Smooth muscle cell (in vitro differentiated cells): ENCODE results near the gene SLC26A3. TPM values are rescaled to one million over a fixed set of nuclear protein-coding genes. Genes with fewer than 3 reads are reported as not detected.

Experiments used
- DNase-seq: peaks from one replicate; lab custom pipeline; 2025; ENCODE audit not compliant: unreplicated experiment; lab: John Stamatoyannopoulos, UW
- H2AFZ ChIP-seq: fragments of 200-600 bp; sonication (generic); 2 replicates; pipeline ENCODE4 v1.6.0; 2016; ENCODE audit warnings: antibody characterized with exemption, low read depth, mild to moderate bottlenecking
- H3F3A ChIP-seq: fragments of 200-600 bp; sonication (generic); 2 replicates; pipeline ENCODE4 v1.6.0; 2017; ENCODE audit warnings: antibody characterized with exemption, low read depth
- H3K27ac ChIP-seq: fragments of 200-600 bp; sonication (generic); 2 replicates; pipeline ENCODE4 v1.5.1; 2016; ENCODE audit warnings: low read depth, mild to moderate bottlenecking
- H3K27me3 ChIP-seq: fragments of 200-600 bp; sonication (generic); 2 replicates; pipeline ENCODE4 v1.6.1; 2016; ENCODE audit warnings: low read depth, mild to moderate bottlenecking
- H3K36me3 ChIP-seq: fragments of 200-600 bp; sonication (generic); 2 replicates; pipeline ENCODE4 v1.5.1; 2016; ENCODE audit warnings: low read depth
- H3K4me1 ChIP-seq: fragments of 200-600 bp; sonication (generic); 2 replicates; pipeline ENCODE4 v1.5.1; 2016; ENCODE audit warnings: low read depth
- H3K4me2 ChIP-seq: fragments of 200-600 bp; sonication (generic); 2 replicates; pipeline ENCODE4 v1.6.0; 2016; ENCODE audit warnings: mild to moderate bottlenecking
- H3K4me3 ChIP-seq: fragments of 200-600 bp; sonication (generic); 2 replicates; pipeline ENCODE4 v1.5.1; 2016; ENCODE audit warnings: mild to moderate bottlenecking
- H3K79me2 ChIP-seq: fragments of 200-600 bp; sonication (generic); 2 replicates; pipeline ENCODE4 v1.6.0; 2016; ENCODE audit warnings: low read depth, mild to moderate bottlenecking
- H3K9ac ChIP-seq: fragments of 200-600 bp; sonication (generic); 2 replicates; pipeline ENCODE4 v1.6.0; 2016; ENCODE audit warnings: low read depth
- H3K9me3 ChIP-seq: fragments of 200-600 bp; sonication (generic); replicated peaks from 2 replicates; pipeline ENCODE4 v1.5.1; 2016; ENCODE audit warnings: low read depth
- H4K20me1 ChIP-seq: fragments of 200-600 bp; sonication (generic); 2 replicates; pipeline ENCODE4 v1.6.0; 2016; ENCODE audit warnings: low read depth
- CTCF ChIP-seq: fragments of 200-600 bp; sonication (generic); IDR thresholded peaks from 2 replicates; pipeline ENCODE4 v1.5.1; 2017; ENCODE audit warnings: borderline replicate concordance, mild to moderate bottlenecking, antibody characterized with exemption; ENCODE audit not compliant: insufficient read depth, poor library complexity, severe bottlenecking
- WGBS: methylation state at CpG from one replicate; pipeline ENCODE4 v1.1.7; 2016; ENCODE audit warnings: low lambda C conversion rate; 5-methylcytosine and 5-hydroxymethylcytosine counted together
- polyA plus RNA-seq: library from polyadenylated mRNA; unstranded; fragments of >200 nt; fragmentation: Nextera tagmentation; extraction: Ambion mirVana; gene quantifications from 2 replicates; pipeline ENCODE4 v1.2.1, GENCODE V29; 2016
- total RNA-seq: library from RNA; depleted of rRNA; stranded (reverse); fragments of >200 nt; gene quantifications from 2 replicates; pipeline ENCODE4 v1.2.3, GENCODE V29; 2014

The SLC26A3 gene
- total and polyA plus RNA-seq, 2 experiments from 2014 or later = not detected

GRCh38 chr7:107813524-107813923 is 10.5 kb upstream of the SLC26A3 start:
- H3K27me3 ChIP-seq = no peaks in the 10 kb centered on the region
- no peak for DNase-seq
- no peak overlapping the region for H3K4me2 ChIP-seq
- no peak overlapping the region for H3K4me3 ChIP-seq
- H3K27ac ChIP-seq = no peak overlapping the region
- no peaks in the 10 kb centered on the region for H3K36me3 ChIP-seq
- no peaks in the 10 kb centered on the region for H3K79me2 ChIP-seq
- no peaks in the 10 kb centered on the region for H3K4me1 ChIP-seq
- H3F3A ChIP-seq = no peaks in the 10 kb centered on the region
- WGBS = 92% methylated on average over 3 of the region's 3 CpGs
- H4K20me1 ChIP-seq = no peaks in the 10 kb centered on the region
- no peak for TF ChIP-seq CTCF
- H2AFZ ChIP-seq = no peak overlapping the region
- H3K9me3 ChIP-seq = no peaks in the 10 kb centered on the region
- H3K9ac ChIP-seq = no peak overlapping the region

- H3K9ac ChIP-seq = no peak overlapping the region
- DNase-seq = no peak
- H3K9me3 ChIP-seq = no peaks in the 10 kb centered on the region
- no peaks in the 10 kb centered on the region for H3K4me1 ChIP-seq
- no peak overlapping the region for H3K4me2 ChIP-seq
- H3K36me3 ChIP-seq = no peaks in the 10 kb centered on the region
- H3F3A ChIP-seq = no peaks in the 10 kb centered on the region
- no peaks in the 10 kb centered on the region for H3K27me3 ChIP-seq
- no peak overlapping the region for H3K4me3 ChIP-seq
- WGBS = 88% methylated on average over 5 of the region's 5 CpGs
- H3K79me2 ChIP-seq = no peaks in the 10 kb centered on the region
- TF ChIP-seq CTCF = no peak
- H2AFZ ChIP-seq = no peak overlapping the region
- H4K20me1 ChIP-seq = no peaks in the 10 kb centered on the region
- no peak overlapping the region for H3K27ac ChIP-seq
Measured at GRCh38 chr7:107811934-107812333, 8.9 kb upstream of the SLC26A3 start.

- no peak overlapping the region for H2AFZ ChIP-seq
Measured at GRCh38 chr7:107810626-107811025, 7.6 kb upstream of the SLC26A3 start.

More at GRCh38 chr7:107810626-107811025, 7.6 kb upstream of the SLC26A3 start:
- DNase-seq = no peak
- H3K79me2 ChIP-seq = no peaks in the 10 kb centered on the region
- 69% methylated on average over 3 of the region's 3 CpGs for WGBS
- no peaks in the 10 kb centered on the region for H3K36me3 ChIP-seq
- H4K20me1 ChIP-seq = no peaks in the 10 kb centered on the region
- H3F3A ChIP-seq = no peaks in the 10 kb centered on the region
- H3K4me3 ChIP-seq = no peak overlapping the region
- no peak overlapping the region for H3K9ac ChIP-seq
- H3K4me2 ChIP-seq = no peak overlapping the region
- no peaks in the 10 kb centered on the region for H3K4me1 ChIP-seq
- no peak for TF ChIP-seq CTCF
- no peaks in the 10 kb centered on the region for H3K9me3 ChIP-seq
- H3K27me3 ChIP-seq = no peaks in the 10 kb centered on the region
- H3K27ac ChIP-seq = no peak overlapping the region
